ENCODE data around the gene LAX1. TPM values are rescaled to one million over a fixed set of nuclear protein-coding genes. Genes with fewer than 3 reads are reported as not detected.

LAX1 gene
- 0.27 TPM for polyA plus RNA-seq
- long read RNA-seq, donor 1: 0 reads
- long read RNA-seq, donor 2: 0 reads
- long read RNA-seq, donor 3: 0 reads
- long read RNA-seq, donor 4: 0 reads
- long read RNA-seq, donor 5: 0 reads
- long read RNA-seq, donor 6: 0 reads
- long read RNA-seq, donor 7: 0 reads
- long read RNA-seq, donor 8: 0 reads
- long read RNA-seq, donor 9: 0 reads
- long read RNA-seq, donor 10: 0 reads
- long read RNA-seq, donor 11: 0 reads

GRCh38 chr1:203765029-203765837 lies at the start of gene LAX1:
TSS of gene LAX1 (plus strand) at chr1:203765183. CDS start at chr1:203765566, 383 bp downstream.
- H3K36me3 ChIP-seq (ENCODE audit: control insufficient read depth, insufficient read depth, low read length): no peaks in the 10 kb centered on the region
- WGBS (ENCODE audit: insufficient coverage, low lambda C conversion rate): 67% methylated on average over 3 of the region's 16 CpGs
- peaks cover 2% of the 10 kb centered on the region for H3K9me3 ChIP-seq (ENCODE audit: control insufficient read depth, low read depth, low read length)
- no peak within 1 kb of the TSS for H3K27ac ChIP-seq (ENCODE audit: low read length)
- peak in 1 of 2 donors; percentile 33 for DNase-seq
- H3K27me3 ChIP-seq (ENCODE audit: control insufficient read depth, insufficient read depth, low read length): no peaks in the 10 kb centered on the region
- H3K4me1 ChIP-seq (ENCODE audit: control insufficient read depth, insufficient read depth, low read length): peaks cover 15% of the 10 kb centered on the region
- no peak within 1 kb of the TSS for H3K4me3 ChIP-seq (ENCODE audit: low read length)

- Histone ChIP-seq H3K27ac (ENCODE audit: low read length) (no peak overlapping the region), H3K27me3 (ENCODE audit: control insufficient read depth, insufficient read depth, low read length) (no peaks in the 10 kb centered on the region), H3K4me1 (ENCODE audit: control insufficient read depth, insufficient read depth, low read length) (no peaks in the 10 kb centered on the region), H3K4me3 (ENCODE audit: low read length) (no peak overlapping the region), H3K9me3 (ENCODE audit: control insufficient read depth, low read depth, low read length) (no peaks in the 10 kb centered on the region), H3K36me3 (ENCODE audit: control insufficient read depth, insufficient read depth, low read length) (peaks cover 41% of the 10 kb centered on the region)
- no CpG with 5 or more reads among the region's 3 CpGs for WGBS (ENCODE audit: insufficient coverage, low lambda C conversion rate)
- DNase-seq: no peak
Measured at GRCh38 chr1:203717120-203717519, 47.9 kb upstream of the LAX1 start.

GRCh38 chr1:203720242-203720641 lies 44.7 kb upstream of the LAX1 start:
- DNase-seq: no peak
- Histone ChIP-seq H3K36me3 (ENCODE audit: control insufficient read depth, insufficient read depth, low read length) (peaks cover 27% of the 10 kb centered on the region), H3K27me3 (ENCODE audit: control insufficient read depth, insufficient read depth, low read length) (no peaks in the 10 kb centered on the region), H3K4me3 (ENCODE audit: low read length) (no peak overlapping the region), H3K9me3 (ENCODE audit: control insufficient read depth, low read depth, low read length) (no peaks in the 10 kb centered on the region), H3K4me1 (ENCODE audit: control insufficient read depth, insufficient read depth, low read length) (no peaks in the 10 kb centered on the region), H3K27ac (ENCODE audit: low read length) (no peak overlapping the region)
- WGBS (ENCODE audit: insufficient coverage, low lambda C conversion rate): no CpG with 5 or more reads among the region's 3 CpGs

- Histone ChIP-seq H3K27ac (ENCODE audit: low read length) (no peak overlapping the region), H3K36me3 (ENCODE audit: control insufficient read depth, insufficient read depth, low read length) (peaks cover 48% of the 10 kb centered on the region), H3K4me1 (ENCODE audit: control insufficient read depth, insufficient read depth, low read length) (no peaks in the 10 kb centered on the region), H3K4me3 (ENCODE audit: low read length) (no peak overlapping the region), H3K27me3 (ENCODE audit: control insufficient read depth, insufficient read depth, low read length) (no peaks in the 10 kb centered on the region), H3K9me3 (ENCODE audit: control insufficient read depth, low read depth, low read length) (no peaks in the 10 kb centered on the region)
- DNase-seq: peak; percentile 33 to 68
Measured at GRCh38 chr1:203722909-203723308, 42.1 kb upstream of the LAX1 start.

GRCh38 chr1:203726417-203726867 lies 38.5 kb upstream of the LAX1 start:
- no peak overlapping the region for H3K4me3 ChIP-seq (ENCODE audit: low read length)
- no peak for DNase-seq
- WGBS (ENCODE audit: insufficient coverage, low lambda C conversion rate): no CpG with 5 or more reads among the region's 2 CpGs

GRCh38 chr1:203733009-203733863 lies 31.7 kb upstream of the LAX1 start:
- DNase-seq: no peak
- Histone ChIP-seq H3K36me3 (ENCODE audit: control insufficient read depth, insufficient read depth, low read length) (peaks cover 34% of the 10 kb centered on the region), H3K4me1 (ENCODE audit: control insufficient read depth, insufficient read depth, low read length) (no peaks in the 10 kb centered on the region), H3K4me3 (ENCODE audit: low read length) (no peak overlapping the region), H3K9me3 (ENCODE audit: control insufficient read depth, low read depth, low read length) (no peaks in the 10 kb centered on the region), H3K27ac (ENCODE audit: low read length) (no peak overlapping the region), H3K27me3 (ENCODE audit: control insufficient read depth, insufficient read depth, low read length) (no peaks in the 10 kb centered on the region)
- WGBS (ENCODE audit: insufficient coverage, low lambda C conversion rate): 67% methylated on average over 2 of the region's 7 CpGs

More at GRCh38 chr1:203726417-203726867, 38.5 kb upstream of the LAX1 start:
- no peak overlapping the region for H3K27ac ChIP-seq (ENCODE audit: low read length)
- H3K36me3 ChIP-seq (ENCODE audit: control insufficient read depth, insufficient read depth, low read length): peaks cover 44% of the 10 kb centered on the region
- no peaks in the 10 kb centered on the region for H3K9me3 ChIP-seq (ENCODE audit: control insufficient read depth, low read depth, low read length)
- no peaks in the 10 kb centered on the region for H3K27me3 ChIP-seq (ENCODE audit: control insufficient read depth, insufficient read depth, low read length)
- no peaks in the 10 kb centered on the region for H3K4me1 ChIP-seq (ENCODE audit: control insufficient read depth, insufficient read depth, low read length)

- no peak overlapping the region for H3K27ac ChIP-seq (ENCODE audit: low read length)
- H3K36me3 ChIP-seq (ENCODE audit: control insufficient read depth, insufficient read depth, low read length): peaks cover 17% of the 10 kb centered on the region
- WGBS (ENCODE audit: insufficient coverage, low lambda C conversion rate): no CpG with 5 or more reads among the region's 3 CpGs
- no peaks in the 10 kb centered on the region for H3K4me1 ChIP-seq (ENCODE audit: control insufficient read depth, insufficient read depth, low read length)
- no peaks in the 10 kb centered on the region for H3K9me3 ChIP-seq (ENCODE audit: control insufficient read depth, low read depth, low read length)
- no peak overlapping the region for H3K4me3 ChIP-seq (ENCODE audit: low read length)
- no peaks in the 10 kb centered on the region for H3K27me3 ChIP-seq (ENCODE audit: control insufficient read depth, insufficient read depth, low read length)
- no peak for DNase-seq
Measured at GRCh38 chr1:203742436-203742835, 22.5 kb upstream of the LAX1 start.

GRCh38 chr1:203743091-203743571 lies 21.9 kb upstream of the LAX1 start:
- H3K36me3 ChIP-seq (ENCODE audit: control insufficient read depth, insufficient read depth, low read length): peaks cover 14% of the 10 kb centered on the region
- no peaks in the 10 kb centered on the region for H3K9me3 ChIP-seq (ENCODE audit: control insufficient read depth, low read depth, low read length)
- no peaks in the 10 kb centered on the region for H3K4me1 ChIP-seq (ENCODE audit: control insufficient read depth, insufficient read depth, low read length)
- H3K27me3 ChIP-seq (ENCODE audit: control insufficient read depth, insufficient read depth, low read length): no peaks in the 10 kb centered on the region
- WGBS (ENCODE audit: insufficient coverage, low lambda C conversion rate): no CpG with 5 or more reads among the region's 5 CpGs
- H3K4me3 ChIP-seq (ENCODE audit: low read length): no peak overlapping the region
- H3K27ac ChIP-seq (ENCODE audit: low read length): no peak overlapping the region
- no peak for DNase-seq

GRCh38 chr1:203744075-203744972 lies 20.7 kb upstream of the LAX1 start:
- H3K27me3 ChIP-seq (ENCODE audit: control insufficient read depth, insufficient read depth, low read length): no peaks in the 10 kb centered on the region
- no peaks in the 10 kb centered on the region for H3K9me3 ChIP-seq (ENCODE audit: control insufficient read depth, low read depth, low read length)
- no peaks in the 10 kb centered on the region for H3K4me1 ChIP-seq (ENCODE audit: control insufficient read depth, insufficient read depth, low read length)
- H3K4me3 ChIP-seq (ENCODE audit: low read length): no peak overlapping the region
- WGBS (ENCODE audit: insufficient coverage, low lambda C conversion rate): 83% methylated on average over 1 of the region's 10 CpGs
- DNase-seq: peak in 1 of 2 donors; percentile 16
- no peak overlapping the region for H3K27ac ChIP-seq (ENCODE audit: low read length)
- H3K36me3 ChIP-seq (ENCODE audit: control insufficient read depth, insufficient read depth, low read length): peaks cover 10% of the 10 kb centered on the region
